Trophoblast cell (in vitro differentiated cells and primary cell): Measurements from ENCODE around the gene RINT1.

Source experiments
- DNase-seq, 2 donors: peaks; one replicate each; pipeline ENCODE4 v3.0.0-alpha.2; 2016
- H2AFZ ChIP-seq: 2 replicates; pipeline ENCODE4 v1.6.1; 2013; ENCODE audit warnings: low read length, moderate library complexity, mild to moderate bottlenecking; ENCODE audit not compliant: insufficient read depth, poor library complexity
- H2AK5ac ChIP-seq: 2 replicates; pipeline ENCODE4 v1.6.1; 2013; ENCODE audit warnings: mild to moderate bottlenecking, low read length
- H2BK120ac ChIP-seq: 2 replicates; pipeline ENCODE4 v1.6.1; 2013; ENCODE audit warnings: low read length, mild to moderate bottlenecking, moderate library complexity; ENCODE audit not compliant: insufficient read depth, poor library complexity
- H2BK12ac ChIP-seq: 2 replicates; pipeline ENCODE4 v1.6.1; 2013; ENCODE audit warnings: mild to moderate bottlenecking, low read length, moderate library complexity
- H2BK5ac ChIP-seq: 2 replicates; pipeline ENCODE4 v1.6.1; 2013; ENCODE audit warnings: low read length, low read depth, moderate library complexity, mild to moderate bottlenecking; ENCODE audit not compliant: poor library complexity
- H3K14ac ChIP-seq: 2 replicates; pipeline ENCODE4 v1.6.1; 2013; ENCODE audit warnings: mild to moderate bottlenecking, low read length
- H3K18ac ChIP-seq: 2 replicates; pipeline ENCODE4 v1.6.1; 2013; ENCODE audit warnings: mild to moderate bottlenecking, low read length
- H3K23ac ChIP-seq: 2 replicates; pipeline ENCODE4 v1.6.1; 2013; ENCODE audit warnings: low read length
- H3K27ac ChIP-seq: 2 replicates; pipeline ENCODE4 v1.5.1; 2013; ENCODE audit warnings: low read depth, mild to moderate bottlenecking, inconsistent platforms, low read length, moderate library complexity
- H3K27me3 ChIP-seq: 2 replicates; pipeline ENCODE4 v1.6.1; 2013; ENCODE audit warnings: inconsistent platforms, mild to moderate bottlenecking, low read length, moderate library complexity; ENCODE audit not compliant: insufficient read depth
- H3K36me3 ChIP-seq, 2 experiments: 1 replicate in 1 of 2; 2 replicates in 1 of 2; pipeline ENCODE4 v1.6.1; 2013; ENCODE audit warnings: low read length in 2 of 2, mild to moderate bottlenecking in 2 of 2, moderate library complexity in 1 of 2; ENCODE audit not compliant: insufficient read depth in 2 of 2, control insufficient read depth in 1 of 2
- H3K4ac ChIP-seq: 2 replicates; pipeline ENCODE4 v1.6.1; 2013; ENCODE audit warnings: low read depth, mild to moderate bottlenecking, low read length, moderate library complexity
- H3K4me1 ChIP-seq, 2 experiments: 1 replicate in 1 of 2; 2 replicates in 1 of 2; pipeline ENCODE4 v1.6.1; 2013; ENCODE audit warnings: low read length in 2 of 2, mild to moderate bottlenecking in 2 of 2, moderate library complexity in 1 of 2; ENCODE audit not compliant: insufficient read depth in 2 of 2, control insufficient read depth in 1 of 2
- H3K4me2 ChIP-seq: 2 replicates; pipeline ENCODE4 v1.6.1; 2013; ENCODE audit warnings: inconsistent platforms, mild to moderate bottlenecking, low read length, moderate library complexity
- H3K4me3 ChIP-seq: 2 replicates; pipeline ENCODE4 v1.5.1; 2013; ENCODE audit warnings: mild to moderate bottlenecking, low read depth, low read length, inconsistent platforms
- H3K79me1 ChIP-seq: one replicate; pipeline ENCODE4 v1.6.1; 2013; ENCODE audit warnings: low read length
- H3K79me2 ChIP-seq: 2 replicates; pipeline ENCODE4 v1.6.1; 2013; ENCODE audit warnings: low read length, mild to moderate bottlenecking; ENCODE audit not compliant: control insufficient read depth, insufficient read depth, poor library complexity
- H3K9ac ChIP-seq: 2 replicates; pipeline ENCODE4 v1.6.1; 2013; ENCODE audit warnings: mild to moderate bottlenecking, low read length
- H3K9me3 ChIP-seq: 2 replicates; pipeline ENCODE4 v1.6.1; 2013; ENCODE audit warnings: low read depth, mild to moderate bottlenecking, control low read depth, inconsistent platforms, low read length; ENCODE audit not compliant: insufficient read depth
- H4K12ac ChIP-seq: 2 replicates; pipeline ENCODE4 v1.6.1; 2013; ENCODE audit warnings: low read depth, mild to moderate bottlenecking, low read length, moderate library complexity
- H4K8ac ChIP-seq: 2 replicates; pipeline ENCODE4 v1.6.1; 2013; ENCODE audit warnings: low read depth, mild to moderate bottlenecking, low read length, moderate library complexity
- H4K91ac ChIP-seq: one replicate; pipeline ENCODE4 v1.6.1; 2013; ENCODE audit warnings: low read depth, mild to moderate bottlenecking, low read length, moderate library complexity
- WGBS: extraction: QIAGEN DNeasy Blood & Tissue Kit; methylation state at CpG from one replicate; pipeline ENCODE4 v1.1.7; 2013; ENCODE audit warnings: missing lambda C conversion rate; ENCODE audit not compliant: insufficient read length, insufficient coverage; ENCODE audit errors: extremely low coverage; 5-methylcytosine and 5-hydroxymethylcytosine counted together

Gene RINT1

GRCh38 chr7:105590793-105591192 lies 58.8 kb downstream of the RINT1 start:
- H3K27me3 ChIP-seq: no peaks in the 10 kb centered on the region
- no peak overlapping the region for H3K4me2 ChIP-seq
- H2AK5ac ChIP-seq: no peak overlapping the region
- H4K91ac ChIP-seq: no peak overlapping the region
- H3K23ac ChIP-seq: no peak overlapping the region
- H2BK12ac ChIP-seq: no peak overlapping the region
- no peak overlapping the region for H3K9ac ChIP-seq
- no peak overlapping the region for H2BK120ac ChIP-seq
- H2BK5ac ChIP-seq: no peak overlapping the region
- no peak overlapping the region for H4K12ac ChIP-seq
- H3K4me3 ChIP-seq: no peak overlapping the region
- no peak for DNase-seq
- H3K27ac ChIP-seq: no peak overlapping the region
- no peak overlapping the region for H4K8ac ChIP-seq
- H3K79me2 ChIP-seq: no peaks in the 10 kb centered on the region
- no peak overlapping the region for H3K4ac ChIP-seq
- no peak overlapping the region for H2AFZ ChIP-seq
- WGBS: no CpG with 5 or more reads among the region's 5 CpGs
- H3K18ac ChIP-seq: no peak overlapping the region
- H3K9me3 ChIP-seq: no peaks in the 10 kb centered on the region
- peaks cover 0 to 4% of the 10 kb centered on the region in 2 experiments for H3K4me1 ChIP-seq
- H3K36me3 ChIP-seq: no peaks in the 10 kb centered on the region
- no peaks in the 10 kb centered on the region for H3K79me1 ChIP-seq
- H3K14ac ChIP-seq: no peak overlapping the region

GRCh38 chr7:105591522-105591921 lies 59.5 kb downstream of the RINT1 start:
- Histone ChIP-seq H3K4me1 (peaks cover 0 to 4% of the 10 kb centered on the region in 2 experiments), H2BK120ac (no peak overlapping the region), H3K27ac (no peak overlapping the region), H3K18ac (no peak overlapping the region), H2AFZ (no peak overlapping the region), H2AK5ac (no peak overlapping the region), H3K4me2 (no peak overlapping the region), H2BK5ac (no peak overlapping the region), H3K36me3 (no peaks in the 10 kb centered on the region), H3K27me3 (no peaks in the 10 kb centered on the region), H3K4me3 (no peak overlapping the region), H3K9me3 (no peaks in the 10 kb centered on the region), H4K12ac (no peak overlapping the region), H3K79me2 (no peaks in the 10 kb centered on the region), H3K23ac (no peak overlapping the region), H3K14ac (no peak overlapping the region), H3K79me1 (no peaks in the 10 kb centered on the region), H4K91ac (no peak overlapping the region), H2BK12ac (no peak overlapping the region), H4K8ac (no peak overlapping the region), H3K9ac (no peak overlapping the region), H3K4ac (no peak overlapping the region)
- DNase-seq: no peak
- WGBS: no CpG with 5 or more reads among the region's 2 CpGs

GRCh38 chr7:105594034-105594433 lies 62.0 kb downstream of the RINT1 start:
- H3K9me3 ChIP-seq: no peaks in the 10 kb centered on the region
- no peak overlapping the region for H2AK5ac ChIP-seq
- no peak for DNase-seq
- no peak overlapping the region for H4K12ac ChIP-seq
- H3K4me2 ChIP-seq: no peak overlapping the region
- no peak overlapping the region for H2BK5ac ChIP-seq
- no peak overlapping the region for H3K14ac ChIP-seq
- no peak overlapping the region for H2BK12ac ChIP-seq
- no peak overlapping the region for H3K4me3 ChIP-seq
- no CpG with 5 or more reads among the region's 3 CpGs for WGBS
- H3K79me2 ChIP-seq: no peaks in the 10 kb centered on the region
- H3K18ac ChIP-seq: no peak overlapping the region
- no peak overlapping the region for H3K4ac ChIP-seq
- no peaks in the 10 kb centered on the region for H3K36me3 ChIP-seq
- H3K9ac ChIP-seq: no peak overlapping the region
- no peak overlapping the region for H2BK120ac ChIP-seq
- H4K91ac ChIP-seq: no peak overlapping the region
- no peak overlapping the region for H2AFZ ChIP-seq
- H3K4me1 ChIP-seq: no peaks in the 10 kb centered on the region
- no peak overlapping the region for H4K8ac ChIP-seq
- H3K79me1 ChIP-seq: no peaks in the 10 kb centered on the region
- H3K27me3 ChIP-seq: no peaks in the 10 kb centered on the region
- no peak overlapping the region for H3K27ac ChIP-seq
- no peak overlapping the region for H3K23ac ChIP-seq

- no peaks in the 10 kb centered on the region for H3K27me3 ChIP-seq
- H2AK5ac ChIP-seq: no peak overlapping the region
- no peak overlapping the region for H4K8ac ChIP-seq
- H3K4ac ChIP-seq: no peak overlapping the region
- no peak overlapping the region for H3K23ac ChIP-seq
- H3K9ac ChIP-seq: no peak overlapping the region
- no peak overlapping the region for H2AFZ ChIP-seq
- H2BK12ac ChIP-seq: no peak overlapping the region
- no peak overlapping the region for H2BK120ac ChIP-seq
- WGBS: no CpG with 5 or more reads among the region's 4 CpGs
- no peaks in the 10 kb centered on the region for H3K79me1 ChIP-seq
- no peaks in the 10 kb centered on the region for H3K79me2 ChIP-seq
- no peak overlapping the region for H3K4me2 ChIP-seq
- H3K4me1 ChIP-seq: peaks cover 2 to 8% of the 10 kb centered on the region in 2 experiments
- no peak overlapping the region for H2BK5ac ChIP-seq
- no peaks in the 10 kb centered on the region for H3K36me3 ChIP-seq
- H3K9me3 ChIP-seq: no peaks in the 10 kb centered on the region
- H3K18ac ChIP-seq: no peak overlapping the region
- no peak for DNase-seq
- H3K4me3 ChIP-seq: no peak overlapping the region
- no peak overlapping the region for H3K27ac ChIP-seq
- no peak overlapping the region for H4K12ac ChIP-seq
- no peak overlapping the region for H3K14ac ChIP-seq
- H4K91ac ChIP-seq: no peak overlapping the region
Measured at GRCh38 chr7:105596866-105597265, 64.9 kb downstream of the RINT1 start.
